Hepatocyte (in vitro differentiated cells): ENCODE measurements around the gene TIAM1. TPM values are rescaled to one million over a fixed set of nuclear protein-coding genes. Genes with fewer than 3 reads are reported as not detected.

Source experiments
- DNase-seq: peaks from one replicate; pipeline ENCODE4 v3.0.0-alpha.2; 2016; ENCODE audit warnings: low spot score
- H2AFZ ChIP-seq: fragments of 200-600 bp; sonication (generic); 2 replicates; pipeline ENCODE4 v1.6.0; 2016; ENCODE audit warnings: antibody characterized with exemption, mild to moderate bottlenecking
- H3K27ac ChIP-seq: fragments of 200-600 bp; sonication (generic); 2 replicates; pipeline ENCODE4 v1.5.1; 2016; ENCODE audit warnings: mild to moderate bottlenecking
- H3K27me3 ChIP-seq: fragments of 200-600 bp; sonication (generic); 2 replicates; pipeline ENCODE4 v1.6.1; 2016
- H3K36me3 ChIP-seq: fragments of 200-600 bp; sonication (generic); replicated peaks from 2 replicates; pipeline ENCODE4 v1.5.1; 2016; ENCODE audit warnings: low read depth; ENCODE audit not compliant: insufficient read depth
- H3K4me1 ChIP-seq: fragments of 200-600 bp; sonication (generic); 2 replicates; pipeline ENCODE4 v1.5.1; 2016; ENCODE audit warnings: mild to moderate bottlenecking, moderate library complexity; ENCODE audit not compliant: insufficient read depth
- H3K4me2 ChIP-seq: fragments of 200-600 bp; sonication (generic); 2 replicates; pipeline ENCODE4 v1.6.0; 2016
- H3K4me3 ChIP-seq: fragments of 200-600 bp; sonication (generic); 2 replicates; pipeline ENCODE4 v1.5.1; 2016; ENCODE audit warnings: mild to moderate bottlenecking
- H3K79me2 ChIP-seq: fragments of 200-600 bp; sonication (generic); 2 replicates; pipeline ENCODE4 v1.6.0; 2017; ENCODE audit warnings: mild to moderate bottlenecking
- H3K9me2 ChIP-seq: fragments of 200-600 bp; sonication (generic); replicated peaks from 2 replicates; pipeline ENCODE4 v1.6.0; 2017; ENCODE audit warnings: mild to moderate bottlenecking; ENCODE audit not compliant: insufficient read depth
- H3K9me3 ChIP-seq: fragments of 200-600 bp; sonication (generic); 2 replicates; pipeline ENCODE4 v1.5.1; 2016; ENCODE audit warnings: low read depth, mild to moderate bottlenecking
- H4K20me1 ChIP-seq: fragments of 200-600 bp; sonication (generic); 2 replicates; pipeline ENCODE4 v1.6.0; 2016; ENCODE audit warnings: mild to moderate bottlenecking; ENCODE audit not compliant: insufficient read depth, poor library complexity, severe bottlenecking
- CTCF ChIP-seq: fragments of 200-600 bp; sonication (generic); IDR thresholded peaks from 2 replicates; pipeline ENCODE4 v1.5.1; 2016; ENCODE audit warnings: antibody characterized with exemption, mild to moderate bottlenecking; ENCODE audit not compliant: poor library complexity
- EZH2 ChIP-seq: fragments of 200-600 bp; sonication (generic); IDR thresholded peaks from 2 replicates; pipeline ENCODE4 v1.6.1; 2016; ENCODE audit warnings: antibody characterized with exemption, mild to moderate bottlenecking, borderline replicate concordance
- EZH2phosphoT487 ChIP-seq: fragments of 200-600 bp; sonication (generic); IDR thresholded peaks from one replicate; pipeline ENCODE4 v1.6.1; 2018; ENCODE audit warnings: antibody characterized with exemption, mild to moderate bottlenecking, low read depth, moderate library complexity; ENCODE audit not compliant: unreplicated experiment, severe bottlenecking
- WGBS: methylation state at CpG from one replicate; pipeline ENCODE4 v1.1.6; 2016; ENCODE audit warnings: low lambda C conversion rate; ENCODE audit errors: missing lambda C conversion rate; 5-methylcytosine and 5-hydroxymethylcytosine counted together
- polyA plus RNA-seq: library from polyadenylated mRNA; unstranded; fragments of >200 nt; fragmentation: Nextera tagmentation; extraction: Ambion mirVana; gene quantifications from 2 replicates; pipeline ENCODE4 v1.2.1, GENCODE V29; 2016
- total RNA-seq: library from RNA; depleted of rRNA; stranded (reverse); fragments of >200 nt; gene quantifications from 2 replicates; pipeline ENCODE4 v1.2.3, GENCODE V29; 2014

The TIAM1 gene
- total and polyA plus RNA-seq, 2 experiments from 2014 or later: 8.8 TPM

- WGBS: 87% methylated on average over 2 of the region's 2 CpGs
- TF ChIP-seq EZH2: no peak
- no peak for TF ChIP-seq EZH2phosphoT487
- no peak for TF ChIP-seq CTCF
- no peak overlapping the region for H3K27ac ChIP-seq
- no peaks in the 10 kb centered on the region for H4K20me1 ChIP-seq
- no peak for DNase-seq
- no peak overlapping the region for H3K4me2 ChIP-seq
- no peak overlapping the region for H2AFZ ChIP-seq
- no peaks in the 10 kb centered on the region for H3K9me2 ChIP-seq
- no peak overlapping the region for H3K4me3 ChIP-seq
- no peaks in the 10 kb centered on the region for H3K9me3 ChIP-seq
- H3K27me3 ChIP-seq: no peaks in the 10 kb centered on the region
- H3K4me1 ChIP-seq: no peaks in the 10 kb centered on the region
- H3K36me3 ChIP-seq: no peaks in the 10 kb centered on the region
- H3K79me2 ChIP-seq: no peaks in the 10 kb centered on the region
These were observed 56.9 kb downstream of the TIAM1 start for GRCh38 chr21:31287201-31287600.

- Histone ChIP-seq H3K36me3 (no peaks in the 10 kb centered on the region), H3K27me3 (no peaks in the 10 kb centered on the region), H2AFZ (no peak overlapping the region), H3K9me2 (no peaks in the 10 kb centered on the region), H3K27ac (no peak overlapping the region), H3K9me3 (no peaks in the 10 kb centered on the region), H3K4me1 (no peaks in the 10 kb centered on the region), H4K20me1 (no peaks in the 10 kb centered on the region), H3K4me2 (no peak overlapping the region), H3K4me3 (no peak overlapping the region), H3K79me2 (no peaks in the 10 kb centered on the region)
- TF ChIP-seq EZH2phosphoT487 (no peak), CTCF (no peak), EZH2 (no peak)
- DNase-seq: no peak
- WGBS: 93% methylated on average over 1 of the region's 1 CpG
These were observed 57.4 kb downstream of the TIAM1 start for GRCh38 chr21:31286621-31287020.

- no peak for DNase-seq
- Histone ChIP-seq H3K36me3 (no peaks in the 10 kb centered on the region), H3K9me3 (no peaks in the 10 kb centered on the region), H3K4me2 (no peak overlapping the region), H4K20me1 (no peaks in the 10 kb centered on the region), H3K79me2 (no peaks in the 10 kb centered on the region), H2AFZ (no peak overlapping the region), H3K27me3 (no peaks in the 10 kb centered on the region), H3K27ac (no peak overlapping the region), H3K9me2 (no peaks in the 10 kb centered on the region), H3K4me1 (no peaks in the 10 kb centered on the region), H3K4me3 (no peak overlapping the region)
- WGBS: 86% methylated on average over 5 of the region's 5 CpGs
- no peak for TF ChIP-seq CTCF
- no peak for TF ChIP-seq EZH2
- no peak for TF ChIP-seq EZH2phosphoT487
These were observed 59.2 kb downstream of the TIAM1 start for GRCh38 chr21:31284797-31285397.

- no peak overlapping the region for H3K4me3 ChIP-seq
- no peak overlapping the region for H3K4me2 ChIP-seq
- no peaks in the 10 kb centered on the region for H3K4me1 ChIP-seq
- no peak overlapping the region for H3K27ac ChIP-seq
- no peaks in the 10 kb centered on the region for H3K79me2 ChIP-seq
- H3K27me3 ChIP-seq: no peaks in the 10 kb centered on the region
- WGBS: 95% methylated on average over 3 of the region's 3 CpGs
- no peaks in the 10 kb centered on the region for H3K9me2 ChIP-seq
- H3K9me3 ChIP-seq: no peaks in the 10 kb centered on the region
- TF ChIP-seq EZH2phosphoT487: no peak
- TF ChIP-seq EZH2: no peak
- no peak for TF ChIP-seq CTCF
- DNase-seq: no peak
- no peak overlapping the region for H2AFZ ChIP-seq
- H4K20me1 ChIP-seq: no peaks in the 10 kb centered on the region
- no peaks in the 10 kb centered on the region for H3K36me3 ChIP-seq
These were observed 61.0 kb downstream of the TIAM1 start for GRCh38 chr21:31283025-31283424.
